ENCODE results near the gene GAPT. TPM values are rescaled to one million over a fixed set of nuclear protein-coding genes. Genes with fewer than 3 reads are reported as not detected.

GAPT gene
- total and polyA plus RNA-seq, 2 donors (not counting 3 experiments of a cell fraction or from before 2014, with no cell fraction given), result not detected

- FAIRE-seq, result no peak
- Histone ChIP-seq H4K20me1 (replicated peaks; ENCODE audit: control insufficient read depth, extremely low read depth, insufficient read depth, low read length) (peaks cover 14% of the 10 kb centered on the region), H2AFZ (ENCODE audit: low read depth, low read length) (no peak overlapping the region), H3K9me1 (replicated peaks; ENCODE audit: control insufficient read depth, extremely low read depth, insufficient read depth, low read length) (no peaks in the 10 kb centered on the region), H3K9me3 (replicated peaks; ENCODE audit: control insufficient read depth, insufficient read depth, low read length) (no peaks in the 10 kb centered on the region), H3K4me2 (ENCODE audit: insufficient read depth, low read length) (peak overlapping the region; percentile 95), H3K9ac (replicated peaks; ENCODE audit: extremely low read depth, insufficient read depth, low read length) (no peak overlapping the region), H3K4me3 (replicated peaks in 1 of 3; ENCODE audit: insufficient read depth in 1 of 3, low read depth in 1 of 3, low read length in 3 of 3) (peak overlapping the region in 1 of 3 experiments; percentile 94), H3K36me3 (ENCODE audit: control insufficient read depth in 2 of 2, extremely low read depth in 1 of 2, insufficient read depth in 2 of 2, low read length in 2 of 2) (peaks cover 30 to 43% of the 10 kb centered on the region in 2 experiments), H3K27ac (ENCODE audit: insufficient read depth, low read depth, low read length) (no peak overlapping the region), H3K27me3 (ENCODE audit: control insufficient read depth in 2 of 2, insufficient read depth in 2 of 2, low read length in 2 of 2) (no peaks in the 10 kb centered on the region), H3K79me2 (ENCODE audit: control insufficient read depth, insufficient read depth, low read length) (peaks cover 40% of the 10 kb centered on the region), H3K4me1 (ENCODE audit: control insufficient read depth, extremely low read depth, insufficient read depth, low read length) (peaks cover 32% of the 10 kb centered on the region)
- no TSS peak for BruUV-seq (replicated peaks)
- CTCF ChIA-PET, result interaction anchor here (1.5 to 5.0 kb wide), 3 partner anchors 565 to 954 kb away, joined by 3 to 42 read pairs (median 4); no protein-coding TSS in a partner anchor
- POLR2A ChIA-PET, result interaction anchor here (0.9 kb wide), 1 partner anchor 208 kb away, joined by 3 read pairs; no protein-coding TSS in a partner anchor
- intact Hi-C loops (cut with micrococcal nuclease), result no loop called here
- no peak for TF ChIP-seq MYC (IDR thresholded peaks at IDR 0.05; ENCODE audit: low read depth, low read length)
- peak; percentile 64 for TF ChIP-seq POLR2A (IDR thresholded peaks at IDR 0.05; ENCODE audit: low read depth, low read length)
- no peak for DNase-seq (ENCODE audit: low read depth, low spot score)
- dilution Hi-C loops (cut with MboI; ENCODE audit: extremely low pct_ligation_motif_present, low sequenced_read_pairs), result loop anchor here (25.0 kb wide), 2 partner anchors 666 to 966 kb away; partner anchors contain the start of gene ACTBL2
Observed at GRCh38 chr5:58453306-58453705, 37.9 kb upstream of the GAPT start.

- no peak for FAIRE-seq
- Histone ChIP-seq H3K9ac (replicated peaks; ENCODE audit: extremely low read depth, insufficient read depth, low read length) (no peak overlapping the region), H4K20me1 (replicated peaks; ENCODE audit: control insufficient read depth, extremely low read depth, insufficient read depth, low read length) (peaks cover 14% of the 10 kb centered on the region), H2AFZ (ENCODE audit: low read depth, low read length) (no peak overlapping the region), H3K27me3 (ENCODE audit: control insufficient read depth in 2 of 2, insufficient read depth in 2 of 2, low read length in 2 of 2) (no peaks in the 10 kb centered on the region), H3K36me3 (ENCODE audit: control insufficient read depth in 2 of 2, extremely low read depth in 1 of 2, insufficient read depth in 2 of 2, low read length in 2 of 2) (peaks cover 33 to 47% of the 10 kb centered on the region in 2 experiments), H3K9me3 (replicated peaks; ENCODE audit: control insufficient read depth, insufficient read depth, low read length) (no peaks in the 10 kb centered on the region), H3K27ac (ENCODE audit: insufficient read depth, low read depth, low read length) (peak overlapping the region; percentile 27), H3K4me3 (replicated peaks in 1 of 3; ENCODE audit: insufficient read depth in 1 of 3, low read depth in 1 of 3, low read length in 3 of 3) (peak overlapping the region in 2 of 3 experiments; percentile 3 to 94), H3K4me2 (ENCODE audit: insufficient read depth, low read length) (peak overlapping the region; percentile 95), H3K79me2 (ENCODE audit: control insufficient read depth, insufficient read depth, low read length) (peaks cover 47% of the 10 kb centered on the region), H3K9me1 (replicated peaks; ENCODE audit: control insufficient read depth, extremely low read depth, insufficient read depth, low read length) (no peaks in the 10 kb centered on the region), H3K4me1 (ENCODE audit: control insufficient read depth, extremely low read depth, insufficient read depth, low read length) (peaks cover 32% of the 10 kb centered on the region)
- POLR2A ChIA-PET, result interaction anchor here (0.9 kb wide), 1 partner anchor 209 kb away, joined by 3 read pairs; no protein-coding TSS in a partner anchor
- BruUV-seq (replicated peaks), result no TSS peak
- dilution Hi-C loops (cut with MboI; ENCODE audit: extremely low pct_ligation_motif_present, low sequenced_read_pairs), result loop anchor here (25.0 kb wide), 2 partner anchors 667 to 967 kb away; partner anchors contain the start of gene ACTBL2
- no peak for TF ChIP-seq GATA2 (IDR thresholded peaks at IDR 0.05; ENCODE audit: insufficient read depth, insufficient read length, low read depth, low read length)
- peak; percentile 14 for TF ChIP-seq POLR2A (IDR thresholded peaks at IDR 0.05; ENCODE audit: low read depth, low read length)
- TF ChIP-seq FOS (IDR thresholded peaks at IDR 0.05; ENCODE audit: borderline replicate concordance, insufficient read depth, low read length), result no peak
- intact Hi-C loops (cut with micrococcal nuclease), result no loop called here
- CTCF ChIA-PET, result interaction anchor here (1.5 to 5.0 kb wide), 3 partner anchors 566 to 955 kb away, joined by 3 to 42 read pairs (median 4); no protein-coding TSS in a partner anchor
- DNase-seq (ENCODE audit: low read depth, low spot score), result no peak
Observed at GRCh38 chr5:58454025-58454424, 37.2 kb upstream of the GAPT start.

All from endothelial cell of umbilical vein (primary cell).